ENCODE measurements around the gene STAT3.
"Not testable (repeated sequence)": the region's sequence is repeated elsewhere in the genome, so short reads cannot be mapped to it uniquely, and the experiment has no call there.

The STAT3 gene

DNA sequence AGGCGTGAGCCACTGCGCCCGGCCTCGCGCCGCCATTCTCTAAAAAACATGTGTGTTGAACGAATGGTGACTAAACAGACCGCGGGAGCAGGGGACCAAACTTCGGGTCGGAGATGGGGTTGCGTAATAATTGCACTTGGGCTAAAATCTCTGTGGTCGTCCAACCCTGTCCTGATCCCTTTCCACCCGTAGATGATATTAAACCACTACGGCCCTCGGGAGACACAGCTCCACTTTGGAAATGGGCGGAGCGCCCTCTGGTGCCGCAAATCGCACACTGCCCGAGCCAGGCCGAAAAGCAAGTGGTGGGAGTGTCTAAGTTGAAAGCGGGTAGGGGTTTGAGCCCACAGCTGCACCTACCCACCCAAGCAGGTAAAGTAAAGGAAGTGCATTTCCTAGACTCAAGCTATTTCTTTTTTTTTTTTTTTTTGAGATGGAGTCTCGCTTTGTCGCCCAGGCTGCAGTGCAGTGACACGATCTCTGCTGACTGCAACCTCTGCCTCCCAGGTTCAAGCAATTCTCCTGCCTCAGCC is 17.8 kb upstream of the STAT3 start:
- Histone ChIP-seq H3K9ac (ENCODE audit: insufficient read length) (no peak overlapping the region), H3K36me3 (ENCODE audit: insufficient read depth, low read length) (no peaks in the 10 kb centered on the region), H3K9me3 (ENCODE audit: low read depth, low read length) (no peaks in the 10 kb centered on the region), H3K4me3 (no peak overlapping the region), H3K27ac (no peak overlapping the region)
- no peak for DNase-seq (ENCODE audit: low read depth, low spot score)
- no peak for TF ChIP-seq POLR2AphosphoS5 (IDR thresholded peaks at IDR 0.05; ENCODE audit: borderline replicate concordance, low read depth, low read length)
- no peak for TF ChIP-seq EZH2 (IDR thresholded peaks at IDR 0.05)
- TF ChIP-seq FOXP2 (optimal IDR thresholded peaks at IDR 0.05; ENCODE audit: control extremely low read depth, extremely low read length, insufficient read depth), result no peak

DNA sequence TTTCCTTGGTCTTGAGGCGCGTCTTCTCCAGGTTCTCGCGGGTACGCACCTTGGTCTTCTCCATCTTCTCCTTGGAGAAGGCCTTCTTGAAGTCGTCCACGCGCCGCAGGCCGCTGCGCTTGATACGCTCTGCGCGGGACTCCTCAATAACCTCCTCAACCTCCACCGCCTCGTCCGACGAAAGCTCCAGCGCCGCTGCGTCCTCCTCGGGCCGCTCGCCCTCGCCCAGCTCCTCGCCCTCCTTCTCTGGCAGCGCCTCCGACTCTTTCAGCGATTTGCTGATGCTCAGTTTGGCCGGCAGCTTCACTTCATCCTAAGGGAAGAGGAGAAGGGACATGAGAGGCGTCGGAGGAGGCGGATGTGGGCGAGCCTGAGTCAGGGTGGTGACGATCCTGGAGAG is 16.8 kb upstream of the STAT3 start:
- TF ChIP-seq EZH2 (IDR thresholded peaks at IDR 0.05) (no peak), FOXP2 (optimal IDR thresholded peaks at IDR 0.05; ENCODE audit: control extremely low read depth, extremely low read length, insufficient read depth) (no peak), POLR2AphosphoS5 (IDR thresholded peaks at IDR 0.05; ENCODE audit: borderline replicate concordance, low read depth, low read length) (no peak)
- H3K9me3 ChIP-seq (ENCODE audit: low read depth, low read length), result no peaks in the 10 kb centered on the region
- no peak overlapping the region for H3K27ac ChIP-seq
- H3K4me3 ChIP-seq, result no peak overlapping the region
- no peaks in the 10 kb centered on the region for H3K36me3 ChIP-seq (ENCODE audit: insufficient read depth, low read length)
- H3K9ac ChIP-seq (ENCODE audit: insufficient read length), result no peak overlapping the region
- no peak for DNase-seq (ENCODE audit: low read depth, low spot score)

DNA sequence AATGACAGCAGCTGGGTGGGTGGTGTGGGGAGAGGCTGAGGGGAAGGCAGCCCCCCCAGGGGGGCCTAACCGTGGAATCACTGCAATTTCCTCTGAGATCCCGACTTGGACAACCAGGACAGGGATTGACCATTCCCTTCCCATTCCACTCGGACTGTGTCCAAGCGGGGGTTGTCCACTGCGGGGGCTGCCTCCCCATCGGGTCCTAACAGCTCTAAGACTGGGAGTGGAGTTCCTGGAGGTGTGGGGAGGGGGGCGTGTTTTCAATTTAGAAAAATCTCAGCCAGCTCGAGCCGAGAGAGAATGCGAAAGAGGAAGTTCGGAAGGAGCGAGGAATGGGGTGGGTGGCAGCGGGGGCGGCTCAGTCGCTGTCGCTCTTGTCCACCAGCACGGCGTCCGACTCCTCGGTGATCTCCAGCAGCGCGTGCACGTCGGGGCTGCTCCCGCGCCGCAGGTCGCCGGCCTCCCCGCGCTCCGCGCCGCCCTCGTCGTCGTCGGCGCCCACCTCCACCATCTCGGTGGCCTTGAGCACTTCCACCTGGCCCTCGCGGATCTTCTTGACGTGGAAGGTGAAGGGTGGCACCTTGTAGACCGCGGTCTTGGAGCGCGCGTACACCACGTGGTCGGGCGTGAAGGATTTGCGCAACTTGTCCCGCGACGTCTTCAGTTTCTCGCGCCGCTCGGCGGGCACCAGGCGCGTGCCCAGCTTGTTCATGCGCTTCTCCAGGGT is 16.2 kb upstream of the STAT3 start:
- TF ChIP-seq FOXP2 (optimal IDR thresholded peaks at IDR 0.05; ENCODE audit: control extremely low read depth, extremely low read length, insufficient read depth) (no peak), POLR2AphosphoS5 (IDR thresholded peaks at IDR 0.05; ENCODE audit: borderline replicate concordance, low read depth, low read length) (no peak), EZH2 (IDR thresholded peaks at IDR 0.05) (no peak)
- H3K9ac ChIP-seq (ENCODE audit: insufficient read length), result no peak overlapping the region
- no peak overlapping the region for H3K27ac ChIP-seq
- no peak overlapping the region for H3K4me3 ChIP-seq
- DNase-seq (ENCODE audit: low read depth, low spot score), result no peak
- no peaks in the 10 kb centered on the region for H3K36me3 ChIP-seq (ENCODE audit: insufficient read depth, low read length)
- H3K9me3 ChIP-seq (ENCODE audit: low read depth, low read length), result no peaks in the 10 kb centered on the region

DNA sequence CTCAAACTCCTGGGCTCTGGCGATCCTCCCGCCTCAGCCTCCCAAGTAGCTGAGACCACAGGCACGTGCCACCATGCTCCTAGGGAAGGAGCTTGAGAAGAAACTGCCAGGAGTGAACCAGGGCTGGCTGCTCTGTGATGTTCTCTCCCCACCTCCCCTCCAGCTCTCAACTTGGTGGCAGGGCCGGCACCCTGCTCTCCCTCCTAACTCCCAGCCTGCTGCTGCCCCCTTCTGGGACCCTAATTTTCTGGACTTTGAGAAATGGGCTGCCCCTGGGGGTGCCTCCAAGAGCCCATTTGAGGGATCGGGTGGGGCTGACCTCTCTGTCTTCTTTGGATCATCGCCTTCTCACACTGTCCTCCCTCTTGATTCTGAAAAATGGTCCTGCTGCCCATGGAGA is 14.9 kb upstream of the STAT3 start:
- no peak overlapping the region for H3K9ac ChIP-seq (ENCODE audit: insufficient read length)
- no peak overlapping the region for H3K27ac ChIP-seq
- no peaks in the 10 kb centered on the region for H3K9me3 ChIP-seq (ENCODE audit: low read depth, low read length)
- no peak overlapping the region for H3K4me3 ChIP-seq
- DNase-seq (ENCODE audit: low read depth, low spot score), result no peak
- TF ChIP-seq POLR2AphosphoS5 (IDR thresholded peaks at IDR 0.05; ENCODE audit: borderline replicate concordance, low read depth, low read length), result no peak
- no peak for TF ChIP-seq EZH2 (IDR thresholded peaks at IDR 0.05)
- TF ChIP-seq FOXP2 (optimal IDR thresholded peaks at IDR 0.05; ENCODE audit: control extremely low read depth, extremely low read length, insufficient read depth), result no peak
- H3K36me3 ChIP-seq (ENCODE audit: insufficient read depth, low read length), result no peaks in the 10 kb centered on the region

DNA sequence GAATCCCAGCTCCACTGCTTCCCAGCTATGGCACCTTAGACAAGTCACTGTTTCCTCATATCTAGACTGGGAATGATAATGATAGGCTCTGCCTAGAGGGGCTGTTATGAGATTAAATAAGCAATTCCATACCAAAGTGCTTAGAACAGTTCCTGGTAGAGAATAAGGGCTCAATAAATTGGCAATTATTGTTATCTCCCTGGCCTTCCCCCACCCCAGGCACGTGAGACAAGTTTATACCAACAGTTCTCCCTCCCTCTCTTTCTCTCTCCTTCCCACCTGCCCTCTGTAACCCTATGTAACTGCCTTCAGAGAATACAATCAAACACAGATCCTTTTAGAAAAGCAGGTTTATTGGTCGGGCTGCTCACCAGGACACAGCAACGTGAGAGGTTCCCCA is 13.9 kb upstream of the STAT3 start:
- TF ChIP-seq EZH2 (IDR thresholded peaks at IDR 0.05), result no peak
- no peak for TF ChIP-seq POLR2AphosphoS5 (IDR thresholded peaks at IDR 0.05; ENCODE audit: borderline replicate concordance, low read depth, low read length)
- TF ChIP-seq FOXP2 (optimal IDR thresholded peaks at IDR 0.05; ENCODE audit: control extremely low read depth, extremely low read length, insufficient read depth), result no peak
- Histone ChIP-seq H3K9ac (ENCODE audit: insufficient read length) (peak overlapping the region; percentile 42), H3K36me3 (ENCODE audit: insufficient read depth, low read length) (no peaks in the 10 kb centered on the region), H3K27ac (no peak overlapping the region), H3K9me3 (ENCODE audit: low read depth, low read length) (no peaks in the 10 kb centered on the region), H3K4me3 (no peak overlapping the region)
- no peak for DNase-seq (ENCODE audit: low read depth, low spot score)

DNA sequence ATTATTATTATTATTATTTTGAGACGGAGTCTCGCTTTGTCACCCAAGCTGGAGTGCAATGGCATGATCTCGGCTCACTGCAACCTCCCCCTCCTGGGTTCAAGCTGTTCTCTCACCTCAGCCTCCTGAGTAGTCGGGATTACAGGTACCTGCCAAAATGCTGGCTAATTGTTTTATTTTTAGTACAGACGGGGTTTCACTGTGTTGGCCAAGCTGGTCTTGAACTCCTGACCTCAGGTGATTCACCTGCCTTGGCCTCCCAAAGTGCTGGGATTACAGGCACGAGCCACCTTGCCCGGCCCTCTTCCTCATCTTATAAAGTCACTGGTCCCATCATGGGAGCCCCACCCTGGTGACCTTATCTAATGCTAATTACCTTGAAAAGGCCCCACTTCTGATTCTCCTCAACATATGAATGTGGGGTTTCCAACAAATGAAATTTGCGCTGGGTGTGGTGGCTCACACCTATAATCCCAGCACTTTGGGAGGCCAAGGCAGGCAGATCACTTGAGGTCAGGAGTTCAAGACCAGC is 12.7 kb upstream of the STAT3 start:
- H3K4me3 ChIP-seq; H3K9ac ChIP-seq (ENCODE audit: insufficient read length); H3K27ac ChIP-seq; DNase-seq (ENCODE audit: low read depth, low spot score); H3K9me3 ChIP-seq (ENCODE audit: low read depth, low read length); H3K36me3 ChIP-seq (ENCODE audit: insufficient read depth, low read length): not testable (repeated sequence)

DNA sequence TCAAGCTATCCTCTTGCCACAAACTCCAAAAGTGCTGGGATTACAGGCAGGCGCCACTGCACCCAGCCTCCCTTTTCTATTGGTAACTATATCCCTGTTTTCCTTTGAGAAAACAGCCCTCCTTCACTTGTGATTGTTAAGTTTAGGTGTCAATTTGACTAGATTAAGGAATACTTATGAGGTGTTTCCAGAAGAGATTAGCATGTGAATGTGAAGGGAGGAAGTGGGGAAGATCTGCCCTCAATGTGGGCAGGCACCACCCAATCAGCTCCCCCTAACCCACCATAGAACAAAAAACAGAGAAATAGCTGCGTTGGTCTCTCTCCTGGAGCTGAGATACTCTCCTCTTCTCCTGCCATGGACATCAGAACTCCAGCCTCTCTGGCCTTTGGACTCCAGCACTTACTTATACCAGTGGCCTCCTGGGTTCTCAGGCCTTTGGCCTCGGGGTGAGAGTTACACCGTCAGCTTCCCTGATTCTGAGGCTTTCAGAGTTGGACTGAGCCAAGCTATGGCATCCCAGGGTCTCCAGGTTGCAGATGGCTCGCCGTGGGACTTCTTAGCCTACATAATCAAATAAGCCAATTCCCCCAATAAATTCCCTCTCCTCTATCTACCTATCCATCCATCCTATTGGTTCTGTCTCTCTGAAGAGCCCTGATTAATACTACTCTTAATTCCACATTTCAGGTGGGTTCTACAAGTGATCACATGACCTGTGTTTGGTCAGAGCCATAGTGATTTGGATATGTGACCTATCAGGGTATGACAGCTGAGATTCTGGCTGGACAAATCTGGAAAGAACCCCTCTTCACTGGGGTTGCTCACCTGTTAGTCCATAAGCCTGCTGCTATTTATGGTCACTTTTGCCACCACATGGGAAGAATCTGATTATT is 12.0 kb upstream of the STAT3 start:
- DNase-seq (ENCODE audit: low read depth, low spot score), result no peak
- H3K27ac ChIP-seq, result no peak overlapping the region
- H3K4me3 ChIP-seq, result no peak overlapping the region
- TF ChIP-seq EZH2 (IDR thresholded peaks at IDR 0.05) (no peak), FOXP2 (optimal IDR thresholded peaks at IDR 0.05; ENCODE audit: control extremely low read depth, extremely low read length, insufficient read depth) (no peak), POLR2AphosphoS5 (IDR thresholded peaks at IDR 0.05; ENCODE audit: borderline replicate concordance, low read depth, low read length) (no peak)
- H3K9me3 ChIP-seq (ENCODE audit: low read depth, low read length), result no peaks in the 10 kb centered on the region
- H3K36me3 ChIP-seq (ENCODE audit: insufficient read depth, low read length), result no peaks in the 10 kb centered on the region
- H3K9ac ChIP-seq (ENCODE audit: insufficient read length), result no peak overlapping the region

DNA sequence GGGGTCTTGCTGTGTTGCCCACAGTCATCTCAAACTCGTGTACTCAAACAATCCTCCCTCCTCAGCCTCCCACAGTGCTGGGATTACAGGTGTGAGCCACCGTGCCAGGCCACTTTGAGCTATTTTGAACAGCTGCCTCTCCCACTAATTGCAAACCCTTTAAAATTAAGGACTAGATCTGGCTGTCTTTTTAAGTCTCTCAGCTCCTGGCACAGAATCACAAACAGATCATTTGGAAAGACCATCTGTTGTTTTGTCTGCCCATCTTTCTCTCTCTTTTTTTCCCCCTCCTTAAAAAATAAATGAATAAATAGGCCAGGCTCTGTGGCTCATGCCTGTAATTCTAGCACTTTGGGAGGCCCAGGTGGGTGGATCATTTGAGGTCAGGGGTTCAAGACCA is 10.9 kb upstream of the STAT3 start:
- Histone ChIP-seq H3K9ac (ENCODE audit: insufficient read length) (no peak overlapping the region), H3K27ac (no peak overlapping the region), H3K36me3 (ENCODE audit: insufficient read depth, low read length) (no peaks in the 10 kb centered on the region), H3K9me3 (ENCODE audit: low read depth, low read length) (no peaks in the 10 kb centered on the region), H3K4me3 (no peak overlapping the region)
- no peak for DNase-seq (ENCODE audit: low read depth, low spot score)
- no peak for TF ChIP-seq POLR2AphosphoS5 (IDR thresholded peaks at IDR 0.05; ENCODE audit: borderline replicate concordance, low read depth, low read length)

DNA sequence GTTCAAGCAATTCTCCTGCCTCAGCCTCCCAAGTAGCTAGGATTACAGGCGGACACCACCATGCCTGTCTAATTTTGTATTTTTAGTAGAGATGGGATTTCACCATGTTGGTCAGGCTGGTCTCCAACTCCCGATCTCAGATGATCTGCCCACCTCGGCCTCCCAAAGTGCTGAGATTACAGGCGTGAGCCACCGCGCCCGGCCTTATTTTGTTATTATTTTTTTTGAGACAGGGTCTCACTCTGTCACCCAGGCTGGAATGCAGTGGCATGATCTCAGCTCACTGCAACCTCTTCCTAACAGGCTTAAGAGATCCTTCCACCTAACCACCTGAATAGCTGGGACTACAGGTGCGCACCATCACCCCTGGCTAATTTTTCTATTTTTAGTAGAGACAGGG is 7.4 kb upstream of the STAT3 start:
- H3K9ac ChIP-seq (ENCODE audit: insufficient read length); H3K27ac ChIP-seq; H3K4me3 ChIP-seq; DNase-seq (ENCODE audit: low read depth, low spot score); H3K9me3 ChIP-seq (ENCODE audit: low read depth, low read length); H3K36me3 ChIP-seq (ENCODE audit: insufficient read depth, low read length): not testable (repeated sequence)

Measured in SK-N-MC (cell line).